CD8-positive, alpha-beta memory T cell (primary cell): ENCODE measurements around the gene IGF2. TPM values are rescaled to one million over a fixed set of nuclear protein-coding genes. Genes with fewer than 3 reads are reported as not detected.
"Not testable (repeated sequence)": the region's sequence is repeated elsewhere in the genome, so short reads cannot be mapped to it uniquely, and the experiment has no call there.

ENCODE experiments used
- CTCF ChIA-PET: fragments of 350-600 bp; sonication (Branson Sonifier 250); formaldehyde crosslinking; loops from one replicate; lab custom pipeline; 2021; ENCODE audit warnings: antibody characterized with exemption; lab: Charles Lee
- POLR2A ChIA-PET: fragments of 350-600 bp; sonication (Branson Sonifier 250); formaldehyde crosslinking; loops from one replicate; lab custom pipeline; 2021; ENCODE audit warnings: antibody characterized with exemption; lab: Charles Lee
- DNase-seq, 5 donors: peaks; one replicate each; pipeline versions ENCODE4 v3.0.0 to v3.0.0-alpha.2; 2020 to 2022; ENCODE audit warnings: mixed read lengths in 1 of 5
- H3K27ac ChIP-seq: one replicate; pipeline ENCODE4 v1.7.0; 2013; ENCODE audit warnings: low read depth, mild to moderate bottlenecking, low read length, moderate library complexity
- H3K27me3 ChIP-seq: 2 replicates; pipeline ENCODE4 v1.7.0; 2013; ENCODE audit warnings: low read length, mild to moderate bottlenecking; ENCODE audit not compliant: insufficient read depth, poor library complexity, severe bottlenecking
- H3K36me3 ChIP-seq: 2 replicates; pipeline ENCODE4 v1.7.0; 2013; ENCODE audit warnings: mild to moderate bottlenecking, low read length, moderate library complexity; ENCODE audit not compliant: insufficient read depth
- H3K4me1 ChIP-seq: 2 replicates; pipeline ENCODE4 v1.7.0; 2013; ENCODE audit warnings: mild to moderate bottlenecking, low read length, moderate library complexity; ENCODE audit not compliant: insufficient read depth
- H3K4me3 ChIP-seq: 2 replicates; pipeline ENCODE4 v1.7.0; 2013; ENCODE audit warnings: mild to moderate bottlenecking, low read length
- H3K9me3 ChIP-seq: 2 replicates; pipeline ENCODE4 v1.7.0; 2013; ENCODE audit warnings: mild to moderate bottlenecking, low read length
- H3K27ac Mint-ChIP-seq, 8 donors: one replicate each; pipeline ENCODE4 v1.8.0; 2020 to 2021; ENCODE audit warnings: mixed read lengths in 8 of 8, mild to moderate bottlenecking in 6 of 8, inconsistent platforms in 3 of 8, moderate library complexity in 3 of 8
- H3K27me3 Mint-ChIP-seq, 2 donors: one replicate each; pipeline ENCODE4 v1.8.0; 2020 to 2021; ENCODE audit warnings: mixed read lengths in 2 of 2, mild to moderate bottlenecking in 1 of 2, moderate library complexity in 1 of 2
- H3K36me3 Mint-ChIP-seq, 3 donors: one replicate each; pipeline ENCODE4 v1.8.0; 2020 to 2021; ENCODE audit warnings: mixed read lengths in 3 of 3, inconsistent platforms in 1 of 3, mild to moderate bottlenecking in 1 of 3
- H3K4me1 Mint-ChIP-seq, 3 donors: one replicate each; pipeline ENCODE4 v1.8.0; 2020 to 2021; ENCODE audit warnings: mixed read lengths in 3 of 3, inconsistent platforms in 1 of 3, mild to moderate bottlenecking in 1 of 3
- H3K4me3 Mint-ChIP-seq, 7 donors: one replicate each; pipeline ENCODE4 v1.8.0; 2020 to 2021; ENCODE audit warnings: mixed read lengths in 7 of 7, mild to moderate bottlenecking in 6 of 7, moderate library complexity in 4 of 7, inconsistent platforms in 2 of 7
- H3K9me3 Mint-ChIP-seq, 5 donors: one replicate each; pipeline ENCODE4 v1.8.0; 2020 to 2022; ENCODE audit warnings: mixed read lengths in 5 of 5, mild to moderate bottlenecking in 3 of 5, moderate library complexity in 2 of 5, inconsistent platforms in 1 of 5
- polyA plus RNA-seq: library from polyadenylated mRNA; unstranded; fragments of 300-500 nt; fragmentation: Illumina TruSeq; gene quantifications from one replicate; pipeline ENCODE4 v1.2.3, GENCODE V29; 2021
- total RNA-seq, 2 experiments: library from RNA; stranded (reverse); gene quantifications; one replicate each; pipeline ENCODE4 v1.2.3, GENCODE V29; 2021

IGF2 gene
- total and polyA plus RNA-seq, 3 experiments from 2014 or later: 3.3 to 3.5 TPM; not detected in 1

GRCh38 chr11:2126520-2127085 lies 12.6 kb downstream of the IGF2 start:
- Histone ChIP-seq H3K4me1 (no peaks in the 10 kb centered on the region), H3K36me3 (no peaks in the 10 kb centered on the region), H3K4me3 (no peak overlapping the region), H3K27me3 (no peaks in the 10 kb centered on the region), H3K9me3 (no peaks in the 10 kb centered on the region), H3K27ac (no peak overlapping the region)
- Mint-ChIP-seq H3K36me3 (no peaks in the 10 kb centered on the region), H3K27me3 (peaks cover 9 to 19% of the 10 kb centered on the region in 2 donors), H3K27ac (no peak overlapping the region), H3K9me3 (peaks cover 0 to 2% (median 0%) of the 10 kb centered on the region in 5 donors), H3K4me1 (no peaks in the 10 kb centered on the region), H3K4me3 (no peak overlapping the region)
- DNase-seq: peak in 1 of 5 donors; percentile 16
- CTCF ChIA-PET: no interaction called here
- POLR2A ChIA-PET: no interaction called here

- H3K36me3 ChIP-seq, H3K4me1 Mint-ChIP-seq, CTCF ChIA-PET, H3K27ac Mint-ChIP-seq, H3K27me3 ChIP-seq, H3K4me3 Mint-ChIP-seq, H3K4me1 ChIP-seq, H3K9me3 ChIP-seq, H3K9me3 Mint-ChIP-seq, H3K27ac ChIP-seq, H3K4me3 ChIP-seq, H3K36me3 Mint-ChIP-seq, POLR2A ChIA-PET: not testable (repeated sequence)
- DNase-seq: peak in 1 of 5 donors; percentile 12
- peaks cover 9 to 20% of the 10 kb centered on the region in 2 donors for H3K27me3 Mint-ChIP-seq
Measured at GRCh38 chr11:2124736-2125484, 14.3 kb downstream of the IGF2 start.

- ChIA-PET CTCF (interaction anchor here (0.7 kb wide), 1 partner anchor 28 kb away, joined by 3 read pairs; no protein-coding TSS in a partner anchor), POLR2A (no interaction called here)
- Mint-ChIP-seq H3K27ac (no peak overlapping the region), H3K4me3 (no peak overlapping the region), H3K36me3 (no peaks in the 10 kb centered on the region), H3K27me3 (peaks cover 9 to 28% of the 10 kb centered on the region in 2 donors), H3K9me3 (peaks cover 0 to 2% (median 0%) of the 10 kb centered on the region in 5 donors), H3K4me1 (no peaks in the 10 kb centered on the region)
- Histone ChIP-seq H3K9me3 (no peaks in the 10 kb centered on the region), H3K27ac (no peak overlapping the region), H3K4me3 (no peak overlapping the region), H3K36me3 (no peaks in the 10 kb centered on the region), H3K27me3 (peaks cover 4% of the 10 kb centered on the region), H3K4me1 (no peaks in the 10 kb centered on the region)
- peak in 1 of 5 donors; percentile 26 for DNase-seq
Measured at GRCh38 chr11:2123628-2123960, 15.6 kb downstream of the IGF2 start.

GRCh38 chr11:2122907-2123627 lies 16.1 kb downstream of the IGF2 start:
- CTCF ChIA-PET: no interaction called here
- Mint-ChIP-seq H3K4me3 (no peak overlapping the region), H3K9me3 (peaks cover 0 to 2% (median 0%) of the 10 kb centered on the region in 5 donors)

GRCh38 chr11:2122222-2122906 lies 16.8 kb downstream of the IGF2 start:
- Mint-ChIP-seq H3K36me3 (no peaks in the 10 kb centered on the region), H3K4me1 (no peaks in the 10 kb centered on the region), H3K27me3 (peaks cover 9 to 33% of the 10 kb centered on the region in 2 donors), H3K27ac (no peak overlapping the region), H3K9me3 (peaks cover 0 to 2% (median 0%) of the 10 kb centered on the region in 5 donors), H3K4me3 (no peak overlapping the region)
- Histone ChIP-seq H3K9me3 (no peaks in the 10 kb centered on the region), H3K36me3 (no peaks in the 10 kb centered on the region), H3K27ac (no peak overlapping the region), H3K27me3 (peaks cover 4% of the 10 kb centered on the region), H3K4me1 (no peaks in the 10 kb centered on the region), H3K4me3 (no peak overlapping the region)
- ChIA-PET POLR2A (no interaction called here), CTCF (no interaction called here)
- DNase-seq: peak in 1 of 5 donors; percentile 41

More at GRCh38 chr11:2122907-2123627, 16.1 kb downstream of the IGF2 start:
- H3K4me3 ChIP-seq: no peak overlapping the region
- peak in 1 of 5 donors; percentile 36 for DNase-seq
- H3K36me3 ChIP-seq: no peaks in the 10 kb centered on the region
- no peaks in the 10 kb centered on the region for H3K4me1 ChIP-seq
- Mint-ChIP-seq H3K4me1 (no peaks in the 10 kb centered on the region), H3K36me3 (no peaks in the 10 kb centered on the region), H3K27me3 (peaks cover 9 to 33% of the 10 kb centered on the region in 2 donors), H3K27ac (no peak overlapping the region)
- peaks cover 4% of the 10 kb centered on the region for H3K27me3 ChIP-seq
- H3K9me3 ChIP-seq: no peaks in the 10 kb centered on the region
- no peak overlapping the region for H3K27ac ChIP-seq
- POLR2A ChIA-PET: no interaction called here

GRCh38 chr11:2121227-2122130 lies 17.7 kb downstream of the IGF2 start:
- Mint-ChIP-seq H3K27ac (no peak overlapping the region), H3K9me3 (peaks cover 0 to 2% (median 0%) of the 10 kb centered on the region in 5 donors), H3K36me3 (no peaks in the 10 kb centered on the region), H3K4me3 (no peak overlapping the region), H3K27me3 (peaks cover 7 to 34% of the 10 kb centered on the region in 2 donors), H3K4me1 (no peaks in the 10 kb centered on the region)
- CTCF ChIA-PET: no interaction called here
- no peaks in the 10 kb centered on the region for H3K36me3 ChIP-seq
- H3K4me1 ChIP-seq: no peaks in the 10 kb centered on the region
- H3K27me3 ChIP-seq: peaks cover 4% of the 10 kb centered on the region
- H3K27ac ChIP-seq: no peak overlapping the region
- H3K9me3 ChIP-seq: no peaks in the 10 kb centered on the region
- POLR2A ChIA-PET: no interaction called here
- peak in 1 of 5 donors; percentile 22 for DNase-seq
- H3K4me3 ChIP-seq: no peak overlapping the region

GRCh38 chr11:2120359-2121100 lies 18.7 kb downstream of the IGF2 start:
- H3K27me3 Mint-ChIP-seq: peaks cover 7 to 38% of the 10 kb centered on the region in 2 donors
- H3K36me3 Mint-ChIP-seq: no peaks in the 10 kb centered on the region
- no peaks in the 10 kb centered on the region for H3K9me3 ChIP-seq
- H3K4me1 ChIP-seq: no peaks in the 10 kb centered on the region
- H3K27ac Mint-ChIP-seq: no peak overlapping the region
- H3K4me3 Mint-ChIP-seq: no peak overlapping the region
- ChIA-PET POLR2A (no interaction called here), CTCF (no interaction called here)
- H3K27me3 ChIP-seq: peaks cover 4% of the 10 kb centered on the region
- DNase-seq: peak in 1 of 5 donors; percentile 26
- H3K4me3 ChIP-seq: no peak overlapping the region
- no peak overlapping the region for H3K27ac ChIP-seq
- H3K4me1 Mint-ChIP-seq: no peaks in the 10 kb centered on the region
- H3K36me3 ChIP-seq: no peaks in the 10 kb centered on the region
- peaks cover 0 to 4% (median 0%) of the 10 kb centered on the region in 5 donors for H3K9me3 Mint-ChIP-seq
